GM10248 (cell line): ENCODE results near the gene HMMR.

ENCODE experiments used
- CTCF ChIA-PET: fragments of 300-600 bp; sonication (Branson Sonifier 250); formaldehyde crosslinking; extraction: SDS; loops from one replicate; lab custom pipeline; 2021; ENCODE audit warnings: antibody characterized with exemption; lab: Yijun Ruan, JAX
- POLR2A ChIA-PET: fragments of 350-650 bp; sonication (Branson Sonifier 250); formaldehyde crosslinking; extraction: SDS; loops from one replicate; lab custom pipeline; 2020; ENCODE audit warnings: antibody characterized with exemption; lab: Yijun Ruan, JAX
- DNase-seq: peaks from one replicate; pipeline ENCODE4 v3.0.0; 2012; ENCODE audit errors: extremely low spot score
- CTCF ChIP-seq: IDR thresholded peaks from 2 replicates; pipeline ENCODE4 v1.5.1; 2012; ENCODE audit warnings: mild to moderate bottlenecking, low read depth; ENCODE audit errors: extremely low read depth, missing control alignments, control extremely low read depth

Gene HMMR

GRCh38 chr5:163467682-163468081 is 7.2 kb downstream of the HMMR start:
- CTCF ChIA-PET, result interaction anchor here (1.5 to 5.9 kb wide), 5 partner anchors 9 to 38 kb away, joined by 3 to 31 read pairs (median 4); partner anchors contain the start of gene MAT2B
- POLR2A ChIA-PET, result no interaction called here

GRCh38 chr5:163473635-163474243 is 13.3 kb downstream of the HMMR start:
- peak; percentile 21 for DNase-seq
- POLR2A ChIA-PET, result no interaction called here
- TF ChIP-seq CTCF, result peak; percentile 28
- CTCF ChIA-PET, result interaction anchor here (0.8 to 5.9 kb wide), 8 partner anchors 9 to 91 kb away, joined by 3 to 31 read pairs (median 4); partner anchors contain the start of genes HMMR and NUDCD2

More at GRCh38 chr5:163467682-163468081, 7.2 kb downstream of the HMMR start:
- no peak for TF ChIP-seq CTCF
- DNase-seq, result no peak

GRCh38 chr5:163475411-163475810 is 15.0 kb downstream of the HMMR start:
- ChIA-PET CTCF (interaction anchor here (1.4 to 2.7 kb wide), 3 partner anchors 15 to 41 kb away, joined by 3 to 9 read pairs (median 5); no protein-coding TSS in a partner anchor), POLR2A (no interaction called here)
- no peak for TF ChIP-seq CTCF
- no peak for DNase-seq

GRCh38 chr5:163478126-163478981 is 17.9 kb downstream of the HMMR start:
- ChIA-PET POLR2A (no interaction called here), CTCF (interaction anchor here (0.9 to 3.8 kb wide), 4 partner anchors 10 to 19 kb away, joined by 3 to 19 read pairs (median 5); partner anchors contain the start of genes HMMR and NUDCD2)
- no peak for TF ChIP-seq CTCF
- DNase-seq, result no peak

- no peak for DNase-seq
- ChIA-PET POLR2A (no interaction called here), CTCF (interaction anchor here (0.9 to 3.8 kb wide), 3 partner anchors 10 to 14 kb away, joined by 4 to 19 read pairs (median 8); no protein-coding TSS in a partner anchor)
- no peak for TF ChIP-seq CTCF
These were observed 18.5 kb downstream of the HMMR start for GRCh38 chr5:163478982-163479271.

GRCh38 chr5:163489055-163489744 is 28.8 kb downstream of the HMMR start:
- ChIA-PET POLR2A (no interaction called here), CTCF (interaction anchor here (0.9 to 3.1 kb wide), 8 partner anchors 10 to 29 kb away, joined by 3 to 19 read pairs (median 6); partner anchors contain the start of genes HMMR and NUDCD2)
- DNase-seq, result no peak
- TF ChIP-seq CTCF, result peak; percentile 12
